Glomerular endothelial cell (primary cell): ENCODE measurements around the gene RIBC2. TPM values are rescaled to one million over a fixed set of nuclear protein-coding genes. Genes with fewer than 3 reads are reported as not detected.

ENCODE experiments used
- DNase-seq: peaks from one replicate; pipeline ENCODE4 v3.0.0-alpha.2; 2011; ENCODE audit warnings: low read depth, low spot score; ENCODE audit errors: extremely low read depth
- total RNA-seq: library from RNA; depleted of rRNA; stranded (reverse); fragments of >200 nt; gene quantifications from 2 replicates; pipeline ENCODE4 v1.2.3, GENCODE V29; 2015

RIBC2 gene
- total RNA-seq, 1 donor from 2014 or later: 0.23 TPM

DNA sequence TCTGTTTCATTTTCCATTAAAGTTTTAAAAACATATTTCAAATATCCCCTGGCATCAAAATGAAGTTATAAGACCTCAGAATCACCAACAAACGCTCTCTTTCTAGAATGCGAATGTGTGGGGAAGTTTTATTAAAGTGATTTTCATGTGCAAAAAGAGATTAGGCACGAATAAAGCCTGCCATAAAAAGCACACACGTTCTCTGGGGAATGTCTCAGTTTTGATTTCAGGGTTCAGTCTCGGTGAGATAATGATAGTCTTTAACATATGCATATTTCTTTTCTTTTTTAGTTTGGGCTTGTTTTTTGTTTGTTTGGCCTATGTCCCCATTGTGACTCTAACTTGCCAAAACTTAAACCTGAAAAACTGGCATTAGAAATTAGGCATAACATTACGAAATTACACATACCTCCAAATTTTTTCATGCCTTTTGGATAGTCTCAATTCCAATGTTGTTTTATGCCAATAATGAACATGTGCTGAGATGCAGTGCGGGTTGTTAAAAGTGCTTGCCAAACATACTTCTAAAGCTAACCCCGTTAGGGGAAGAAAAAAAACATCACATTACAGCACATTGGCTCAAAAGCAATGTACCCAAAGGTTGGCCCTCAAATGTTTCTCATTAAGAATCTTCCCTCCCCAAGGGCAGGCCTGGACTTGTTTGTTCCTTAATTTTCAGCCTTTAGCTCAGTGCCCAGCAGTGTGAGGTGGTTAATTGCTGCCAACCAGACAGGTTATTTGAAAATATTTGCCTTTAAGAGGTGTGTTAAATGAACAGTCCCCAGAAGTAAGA lies 56.0 kb downstream of the RIBC2 start:
- DNase-seq: no peak

- no peak for DNase-seq
Observed at GRCh38 chr22:45470871-45471270, 57.4 kb downstream of the RIBC2 start.

- DNase-seq: no peak
Observed at GRCh38 chr22:45472426-45472825, 58.9 kb downstream of the RIBC2 start.

DNA sequence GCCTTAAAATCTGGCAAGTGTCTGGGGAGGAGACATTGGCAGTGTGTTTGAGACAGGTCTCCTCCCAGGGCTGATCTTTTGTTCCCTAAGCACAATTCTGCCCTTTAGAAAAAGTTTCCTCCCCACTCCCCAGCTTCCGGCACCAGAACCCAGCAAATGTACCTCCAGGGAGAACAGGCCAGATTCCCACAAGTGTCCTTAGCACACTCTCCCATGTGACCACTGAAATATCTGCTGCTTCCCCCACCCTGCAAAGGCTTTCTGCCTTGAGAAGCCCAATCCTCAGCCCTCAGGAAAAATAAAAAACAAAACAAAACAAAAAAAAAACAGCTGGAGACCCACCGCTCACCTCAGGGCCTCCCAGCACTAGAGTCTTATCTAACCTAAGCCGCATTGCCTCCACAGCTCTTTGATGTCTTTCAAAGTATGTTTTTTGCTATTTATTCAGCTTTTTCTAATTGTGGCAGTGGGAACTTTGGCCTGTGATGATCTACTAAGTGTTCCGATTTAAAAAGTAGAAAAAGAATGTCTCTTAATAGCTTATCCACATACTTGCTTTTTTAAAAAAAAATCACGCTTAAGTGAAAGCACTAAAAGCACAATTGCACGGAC lies 60.2 kb downstream of the RIBC2 start:
- DNase-seq: no peak

GRCh38 chr22:45475063-45475747 lies 61.7 kb downstream of the RIBC2 start:
- no peak for DNase-seq

DNA sequence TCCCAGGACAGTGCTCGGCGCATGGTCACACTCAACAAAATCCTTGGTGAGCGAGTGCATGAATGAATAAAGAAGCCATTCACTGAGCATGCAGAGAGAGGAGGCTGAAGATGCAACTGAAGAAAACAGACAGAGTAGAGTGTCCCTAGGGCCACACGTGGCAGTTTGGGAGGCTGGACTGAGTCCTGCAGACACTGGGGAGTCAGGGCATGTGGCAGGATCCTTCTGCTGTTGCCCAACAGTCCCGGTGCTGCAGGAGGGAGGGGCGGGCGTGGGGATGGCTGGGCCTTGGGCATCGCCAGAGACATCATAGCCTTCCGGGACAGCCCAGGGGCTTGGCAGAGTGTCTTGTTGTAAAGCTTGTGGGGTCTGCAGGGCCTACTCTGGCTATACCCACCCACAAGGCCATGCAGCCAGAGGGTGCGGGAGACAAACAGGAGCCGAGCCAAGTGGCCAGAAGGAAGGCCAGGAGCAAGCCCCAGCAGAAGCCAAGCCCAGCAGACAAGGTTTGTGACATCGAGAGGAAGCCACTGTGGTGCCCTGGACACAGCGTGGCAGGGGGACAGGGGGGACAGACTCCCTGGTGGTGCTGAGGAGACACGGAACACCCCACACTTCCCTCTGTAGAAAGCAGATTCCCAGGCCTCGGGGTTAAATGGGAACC lies 62.5 kb downstream of the RIBC2 start:
- no peak for DNase-seq

DNA sequence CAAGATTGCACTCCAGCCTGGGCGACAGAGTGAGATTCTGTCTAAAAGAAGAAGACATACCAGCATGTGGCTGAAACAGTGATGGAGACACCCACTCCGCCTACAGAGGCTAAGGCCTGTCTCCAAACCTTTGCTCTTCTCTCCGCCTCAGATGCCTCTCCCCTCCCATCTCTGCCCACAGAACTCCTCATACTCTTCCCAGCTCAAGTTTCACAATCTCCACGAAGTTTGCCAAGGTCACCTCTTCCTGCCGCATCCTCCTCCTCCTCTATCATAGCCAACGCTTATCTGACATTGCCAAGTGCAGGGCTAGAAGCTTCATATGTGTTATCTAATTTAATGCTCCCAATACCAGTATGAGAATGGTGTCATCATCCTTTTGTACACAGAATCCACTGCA lies 63.3 kb downstream of the RIBC2 start:
- no peak for DNase-seq

DNA sequence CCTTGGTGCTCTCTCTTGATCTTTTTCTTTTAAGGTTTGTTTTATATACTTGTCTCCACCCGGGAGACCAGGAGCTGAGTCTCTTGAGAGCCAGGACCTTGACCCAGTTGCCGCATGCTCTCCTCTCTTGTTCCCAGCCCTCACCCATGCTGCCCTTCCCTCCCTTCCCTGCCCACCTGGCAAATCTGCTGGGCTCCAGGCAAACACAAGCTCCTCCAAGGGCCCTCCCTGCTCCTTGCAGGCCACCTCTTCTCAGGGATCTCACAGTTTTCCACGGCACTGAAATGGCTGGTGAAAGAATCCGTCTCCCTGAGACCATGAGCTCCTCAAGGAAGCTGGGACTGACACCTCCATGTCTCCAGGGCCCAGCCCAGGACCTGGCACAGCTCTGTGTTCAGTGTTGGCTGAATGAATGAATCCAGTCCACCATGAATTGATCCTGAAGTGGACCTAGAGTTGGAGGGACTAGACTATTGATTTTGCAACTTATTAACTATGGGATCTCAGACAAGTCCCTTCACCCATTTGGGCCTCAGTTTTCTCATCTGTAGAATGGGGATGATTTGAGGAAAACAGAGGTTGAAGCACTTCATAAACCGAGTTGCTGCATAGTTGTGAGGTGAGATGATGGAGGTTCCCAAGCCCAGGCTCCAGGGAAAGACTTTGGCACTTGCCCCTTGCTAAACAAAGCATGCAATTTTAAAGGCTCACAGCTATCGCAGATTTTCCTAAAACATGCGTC lies 64.0 kb downstream of the RIBC2 start:
- DNase-seq: no peak

GRCh38 chr22:45478108-45478771 lies 64.7 kb downstream of the RIBC2 start:
- DNase-seq: no peak

GRCh38 chr22:45480717-45481116 lies 67.2 kb downstream of the RIBC2 start:
- no peak for DNase-seq

DNA sequence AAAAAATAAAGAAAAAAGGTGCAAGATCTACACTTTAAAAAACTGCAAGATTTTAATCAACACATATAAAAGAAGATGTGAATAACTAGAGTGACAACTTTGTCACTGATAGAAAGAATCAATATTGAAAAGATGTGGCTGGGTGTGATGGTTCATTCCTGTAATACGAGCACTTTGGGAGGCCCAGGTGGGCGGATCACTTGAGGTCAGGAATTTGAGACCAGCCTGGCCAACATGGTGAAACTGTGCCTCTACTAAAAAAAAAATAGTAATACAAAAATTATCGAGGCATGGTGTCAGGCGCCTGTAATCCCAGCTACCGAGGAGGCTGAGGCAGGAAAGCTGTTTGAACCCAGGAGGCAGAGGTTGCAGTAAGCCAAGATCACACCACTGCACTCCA lies 68.2 kb downstream of the RIBC2 start:
- DNase-seq: no peak

Other genes with a start within 250 kb of the RIBC2 start
- gene NUP50, start 249.8 kb upstream of the RIBC2 start, total RNA-seq: 57.6 and 61.9 TPM in 2 replicates
- gene KIAA0930, start 172.8 kb upstream of the RIBC2 start, total RNA-seq: 54.6 and 63.4 TPM in 2 replicates
- gene UPK3A, start 128.7 kb upstream of the RIBC2 start, total RNA-seq: not detected in 2 replicates
- 17.5 and 58.9 TPM in 2 replicates for gene FAM118A, start 103.8 kb upstream of the RIBC2 start, total RNA-seq
- gene SMC1B, start 94 bp upstream of the RIBC2 start, total RNA-seq: not detected in 2 replicates
- gene FBLN1, start 89.2 kb downstream of the RIBC2 start, total RNA-seq: 6.6 and 7.4 TPM in 2 replicates